ENCODE results near the gene RAET1G.

Gene RAET1G

DNA sequence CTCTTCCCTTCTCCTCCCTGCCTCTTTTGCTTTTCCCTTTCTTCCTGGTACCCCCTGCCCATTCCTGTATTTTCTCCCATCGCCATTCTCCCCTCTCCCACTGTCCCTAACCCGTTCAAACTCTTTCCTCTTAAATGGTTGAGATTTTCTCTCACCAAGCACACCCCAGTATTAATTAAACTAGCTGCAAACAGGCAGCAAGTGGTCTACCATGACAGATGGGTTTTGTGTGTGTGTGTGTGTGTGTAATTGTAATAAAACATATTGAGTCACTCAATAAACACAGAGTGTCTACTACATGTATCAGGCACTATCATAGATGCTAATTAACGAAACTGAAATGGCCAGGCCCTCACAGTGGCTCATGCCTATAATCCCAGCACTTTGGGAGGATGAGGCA is 31.7 kb downstream of the RAET1G start:
- no peak overlapping the region for H3K27ac ChIP-seq
- no peak for TF ChIP-seq ZFX (IDR thresholded peaks at IDR 0.05)
- TF ChIP-seq, protein P1, sequence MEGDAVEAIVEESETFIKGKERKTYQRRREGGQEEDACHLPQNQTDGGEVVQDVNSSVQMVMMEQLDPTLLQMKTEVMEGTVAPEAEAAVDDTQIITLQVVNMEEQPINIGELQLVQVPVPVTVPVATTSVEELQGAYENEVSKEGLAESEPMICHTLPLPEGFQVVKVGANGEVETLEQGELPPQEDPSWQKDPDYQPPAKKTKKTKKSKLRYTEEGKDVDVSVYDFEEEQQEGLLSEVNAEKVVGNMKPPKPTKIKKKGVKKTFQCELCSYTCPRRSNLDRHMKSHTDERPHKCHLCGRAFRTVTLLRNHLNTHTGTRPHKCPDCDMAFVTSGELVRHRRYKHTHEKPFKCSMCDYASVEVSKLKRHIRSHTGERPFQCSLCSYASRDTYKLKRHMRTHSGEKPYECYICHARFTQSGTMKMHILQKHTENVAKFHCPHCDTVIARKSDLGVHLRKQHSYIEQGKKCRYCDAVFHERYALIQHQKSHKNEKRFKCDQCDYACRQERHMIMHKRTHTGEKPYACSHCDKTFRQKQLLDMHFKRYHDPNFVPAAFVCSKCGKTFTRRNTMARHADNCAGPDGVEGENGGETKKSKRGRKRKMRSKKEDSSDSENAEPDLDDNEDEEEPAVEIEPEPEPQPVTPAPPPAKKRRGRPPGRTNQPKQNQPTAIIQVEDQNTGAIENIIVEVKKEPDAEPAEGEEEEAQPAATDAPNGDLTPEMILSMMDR (conservative IDR thresholded peaks at IDR 0.05): no peak

GRCh38 chr6:149890629-149891045 is 32.3 kb downstream of the RAET1G start:
- TF ChIP-seq, protein P1 (conservative IDR thresholded peaks at IDR 0.05): no peak
- TF ChIP-seq ZFX (IDR thresholded peaks at IDR 0.05): no peak
- H3K27ac ChIP-seq: no peak overlapping the region

DNA sequence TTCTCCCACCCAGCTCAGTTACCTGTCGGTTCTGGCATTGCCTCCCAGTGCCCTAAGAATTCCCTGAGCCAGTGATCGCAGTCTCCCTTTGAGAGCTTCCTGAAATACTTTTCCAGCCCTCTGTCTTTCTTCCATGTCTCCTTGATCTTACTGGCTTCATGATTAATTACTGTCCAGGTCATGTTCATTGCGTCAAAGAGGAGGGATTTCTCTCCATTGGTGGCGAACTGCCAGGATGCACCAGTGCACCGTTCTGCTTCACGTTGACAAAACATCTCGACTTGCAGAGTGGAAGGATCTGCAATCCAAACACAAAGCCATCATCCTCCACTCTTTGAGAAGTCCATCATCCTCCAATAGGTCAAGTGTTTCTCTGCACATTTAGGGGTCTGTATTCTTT is 33.6 kb downstream of the RAET1G start:
- no peak for TF ChIP-seq ZFX (IDR thresholded peaks at IDR 0.05)
- TF ChIP-seq, protein P1 (conservative IDR thresholded peaks at IDR 0.05): no peak
- H3K27ac ChIP-seq: no peak overlapping the region

DNA sequence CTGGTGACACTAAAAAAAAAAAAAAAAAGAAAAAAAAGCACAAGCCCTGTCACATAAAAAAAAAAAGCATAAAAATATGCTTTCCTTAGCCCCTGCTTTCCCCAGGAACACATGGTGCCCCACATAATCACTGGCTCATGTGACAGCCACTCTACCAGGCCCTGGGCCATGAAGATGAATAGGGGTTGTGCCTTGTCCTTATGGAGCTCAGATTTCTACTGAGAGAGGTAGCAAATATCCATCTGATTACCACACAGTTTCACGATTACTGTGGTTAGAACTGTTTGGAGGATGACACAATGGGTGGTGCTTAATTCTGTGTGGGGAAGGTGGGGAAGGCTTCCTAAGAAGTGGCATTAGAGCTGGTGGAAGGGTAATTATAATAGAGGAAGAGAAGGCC is 34.3 kb downstream of the RAET1G start:
- H3K27ac ChIP-seq: no peak overlapping the region

GRCh38 chr6:149888093-149888492 is 34.8 kb downstream of the RAET1G start:
- no peak for TF ChIP-seq ZFX (IDR thresholded peaks at IDR 0.05)
- TF ChIP-seq, protein P1 (conservative IDR thresholded peaks at IDR 0.05): no peak

More for the DNA sequence above, 34.3 kb downstream of the RAET1G start:
- TF ChIP-seq, protein P1 (conservative IDR thresholded peaks at IDR 0.05): no peak
- no peak for TF ChIP-seq ZFX (IDR thresholded peaks at IDR 0.05)

GRCh38 chr6:149887343-149887742 is 35.6 kb downstream of the RAET1G start:
- no peak for TF ChIP-seq ZFX (IDR thresholded peaks at IDR 0.05)
- TF ChIP-seq, protein P1 (conservative IDR thresholded peaks at IDR 0.05): no peak
- no peak overlapping the region for H3K27ac ChIP-seq

More at GRCh38 chr6:149888093-149888492, 34.8 kb downstream of the RAET1G start:
- no peak overlapping the region for H3K27ac ChIP-seq

DNA sequence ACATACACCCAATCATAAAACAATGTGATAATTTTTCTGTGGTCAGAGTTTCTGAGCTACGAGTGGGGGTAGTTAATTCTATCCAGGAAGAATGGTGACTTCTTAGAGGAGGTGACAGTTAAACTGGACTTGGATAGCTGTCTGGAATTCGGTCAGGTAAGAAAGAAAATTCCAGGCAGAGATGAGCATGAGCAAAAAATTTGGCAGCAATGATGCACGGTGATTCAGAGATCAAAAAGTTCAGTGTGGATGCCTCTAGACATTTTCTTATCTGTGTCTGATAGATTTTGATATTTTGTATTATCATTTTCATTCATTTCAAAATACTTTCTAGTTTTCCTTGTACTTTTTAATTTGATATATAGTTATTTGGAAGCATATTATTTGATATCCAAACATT is 37.0 kb downstream of the RAET1G start:
- H3K27ac ChIP-seq: no peak overlapping the region
- TF ChIP-seq, protein P1 (conservative IDR thresholded peaks at IDR 0.05): no peak
- no peak for TF ChIP-seq ZFX (IDR thresholded peaks at IDR 0.05)

Data from C4-2B (cell line).